Stimulated activated CD4-positive, alpha-beta T cell treated with anti-CD3 and anti-CD28 coated beads, Interleukin-12 subunit alpha, Interleukin-12 subunit beta, amount 100 ng/mL, for 24 hours (primary cell): ENCODE measurements around the gene SMIM22.

Experiments used
- DNase-seq, 2 experiments: peaks; one replicate each; pipeline ENCODE4 v3.0.0-alpha.2; 2020; ENCODE audit warnings: low read depth in 2 of 2

Gene SMIM22

DNA sequence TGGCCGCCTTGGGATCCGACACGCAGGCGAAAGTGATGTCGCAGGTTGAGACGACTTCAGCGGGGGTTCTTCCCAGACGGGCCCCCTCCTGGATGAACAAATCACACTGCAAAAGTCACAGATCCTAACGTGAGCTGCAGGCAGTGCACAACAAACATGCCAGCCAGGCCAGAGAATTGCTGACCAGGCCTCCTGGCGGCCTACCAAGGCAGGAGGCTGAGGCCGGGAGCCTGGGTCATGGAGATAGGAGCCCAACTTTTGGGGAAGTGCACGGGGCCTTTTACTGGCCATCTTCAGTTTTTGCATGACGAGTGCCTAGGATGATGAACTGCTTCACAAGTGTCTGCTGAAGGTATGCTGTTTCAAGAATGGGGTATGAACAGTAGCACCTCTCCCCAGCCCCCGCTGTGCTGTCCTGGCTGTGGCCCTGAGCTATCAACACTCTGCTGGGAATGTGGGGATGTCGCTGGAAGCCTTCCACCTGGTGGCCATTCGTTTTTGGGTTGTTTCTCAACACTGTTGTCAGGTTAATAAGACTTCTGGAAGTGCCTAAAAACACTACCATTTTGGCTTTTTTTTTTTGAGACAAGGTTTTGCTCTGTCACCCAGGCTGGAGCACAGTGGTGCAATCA lies 19.5 kb downstream of the SMIM22 start:
- no peak for DNase-seq

DNA sequence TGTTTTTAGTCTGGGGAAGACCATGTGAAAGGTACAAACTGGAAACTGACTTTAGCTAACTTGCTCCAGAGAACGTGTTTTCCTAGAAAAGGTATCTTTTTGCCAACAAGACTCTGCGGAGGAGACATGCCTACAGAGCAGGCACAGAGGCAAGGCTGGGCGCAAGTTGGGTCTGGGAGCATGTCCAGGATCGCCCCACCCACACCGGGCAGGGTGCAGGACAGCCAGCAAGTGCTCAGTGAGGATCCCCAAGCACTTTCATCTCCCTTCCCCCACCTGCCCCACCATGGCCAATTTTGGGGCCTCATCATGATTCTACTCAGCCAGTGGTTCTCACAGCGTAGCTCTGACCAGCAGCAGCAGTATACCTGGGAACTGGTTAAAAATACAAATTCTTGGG lies 25.5 kb downstream of the SMIM22 start:
- DNase-seq: no peak

DNA sequence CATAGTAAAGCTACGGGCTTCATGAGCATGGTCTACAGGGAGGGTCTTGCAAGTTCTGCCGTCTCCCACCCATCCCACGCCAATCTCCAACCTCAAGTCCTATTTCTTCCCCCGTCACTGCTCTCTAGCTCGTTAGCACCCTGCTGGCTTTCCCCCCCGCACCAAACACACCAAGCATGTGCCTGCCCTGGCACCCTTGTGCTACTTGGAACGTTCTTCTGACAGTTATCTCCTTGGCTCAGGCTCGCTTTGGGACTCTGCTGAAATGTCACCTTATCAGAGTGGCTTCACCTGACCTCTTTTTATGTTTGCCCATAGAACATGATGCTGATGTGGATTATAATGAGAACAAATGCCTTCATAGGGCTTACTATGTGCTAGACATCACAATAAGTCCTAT lies 30.0 kb downstream of the SMIM22 start:
- no peak for DNase-seq

DNA sequence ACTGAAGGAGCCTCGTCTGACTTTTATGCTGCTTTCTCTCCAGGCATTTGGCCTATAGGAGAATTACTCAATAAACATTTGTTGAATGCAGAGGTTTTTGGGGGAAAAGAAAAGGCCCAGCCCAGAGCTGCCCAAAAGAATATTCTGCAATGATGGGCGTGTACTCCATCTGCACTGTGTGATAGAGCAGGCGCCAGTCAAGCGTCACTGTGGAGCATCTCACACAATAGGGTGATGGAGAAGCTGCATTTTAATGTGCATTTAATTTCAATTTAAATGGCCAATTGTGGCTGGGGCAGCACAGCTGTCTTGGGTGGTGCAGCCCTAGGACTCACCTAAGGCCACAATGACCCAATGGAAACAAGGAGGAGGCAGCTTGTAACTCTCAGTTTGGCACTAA lies 31.4 kb downstream of the SMIM22 start:
- DNase-seq: no peak

DNA sequence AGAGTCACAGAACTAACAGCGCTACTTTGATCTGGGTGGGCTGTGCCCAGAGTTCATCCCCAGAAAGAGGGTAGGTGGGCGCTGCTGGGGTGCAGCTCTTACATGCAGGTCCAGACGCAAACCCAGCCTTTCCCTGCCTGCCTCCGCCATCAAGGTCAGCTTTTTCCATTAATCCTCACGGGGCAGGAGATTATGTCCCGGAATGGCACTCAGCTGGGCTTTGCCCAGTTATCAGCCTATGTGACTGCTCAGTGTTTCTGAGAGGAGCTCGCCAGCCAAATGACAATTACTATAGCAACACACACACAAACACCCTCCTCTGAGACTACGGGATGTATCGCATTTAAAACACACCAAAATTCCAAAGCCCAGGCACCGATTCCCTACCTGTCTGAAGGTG lies 31.8 kb downstream of the SMIM22 start:
- DNase-seq: no peak

DNA sequence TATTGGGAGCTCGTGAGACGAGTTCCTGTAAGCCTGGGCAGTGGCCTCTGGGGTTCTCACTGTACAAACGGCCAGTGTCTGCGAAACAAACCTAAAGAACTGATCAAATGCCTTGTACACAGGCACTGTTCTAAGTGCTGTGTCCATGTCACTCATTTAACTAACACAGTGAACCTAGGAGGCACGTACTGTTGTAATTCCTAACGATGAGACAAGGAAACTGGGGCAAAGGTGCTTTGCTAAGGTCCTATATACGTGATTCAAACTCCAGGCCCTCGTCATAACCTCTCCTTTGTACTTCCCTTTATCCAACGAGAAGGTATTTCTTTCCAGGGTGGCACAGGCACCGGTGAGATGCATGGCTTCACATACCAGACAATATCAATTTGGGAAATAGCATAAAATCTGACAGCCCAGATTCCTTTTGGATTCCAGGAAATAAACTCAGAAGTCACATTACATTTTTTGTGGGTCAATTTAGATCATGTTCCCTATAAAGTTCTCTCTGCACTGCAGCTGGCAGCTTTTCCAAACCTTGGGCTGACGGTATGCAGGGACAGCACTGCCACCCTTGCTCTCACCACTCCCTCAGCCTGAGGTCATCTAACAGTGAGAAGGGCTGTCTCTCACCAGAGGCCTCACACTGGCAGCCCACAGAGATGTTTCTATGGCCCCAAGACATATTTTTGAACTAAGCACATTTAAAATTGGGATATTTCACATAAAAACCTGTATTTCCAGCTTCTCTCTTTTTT lies 33.6 kb downstream of the SMIM22 start:
- no peak for DNase-seq

DNA sequence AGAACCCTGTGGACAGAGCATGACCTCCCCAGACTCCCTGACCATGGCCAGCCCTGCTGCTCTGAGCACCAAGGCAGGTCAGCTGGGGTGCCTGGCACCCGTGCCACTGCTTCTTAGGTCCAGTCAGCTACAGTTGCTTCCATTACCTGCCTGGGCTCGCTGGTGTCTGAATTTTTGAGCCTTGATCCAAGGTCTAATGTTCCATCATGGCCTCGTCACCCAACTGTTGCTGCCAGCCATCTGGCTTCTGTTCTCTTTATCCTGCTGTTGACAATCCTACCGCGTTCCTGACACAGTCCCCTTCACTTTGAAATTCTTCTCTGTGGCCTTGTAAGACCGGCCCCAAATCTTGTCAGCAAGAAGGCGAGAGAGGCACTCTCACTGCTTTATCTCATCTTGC lies 35.2 kb downstream of the SMIM22 start:
- DNase-seq: no peak

DNA sequence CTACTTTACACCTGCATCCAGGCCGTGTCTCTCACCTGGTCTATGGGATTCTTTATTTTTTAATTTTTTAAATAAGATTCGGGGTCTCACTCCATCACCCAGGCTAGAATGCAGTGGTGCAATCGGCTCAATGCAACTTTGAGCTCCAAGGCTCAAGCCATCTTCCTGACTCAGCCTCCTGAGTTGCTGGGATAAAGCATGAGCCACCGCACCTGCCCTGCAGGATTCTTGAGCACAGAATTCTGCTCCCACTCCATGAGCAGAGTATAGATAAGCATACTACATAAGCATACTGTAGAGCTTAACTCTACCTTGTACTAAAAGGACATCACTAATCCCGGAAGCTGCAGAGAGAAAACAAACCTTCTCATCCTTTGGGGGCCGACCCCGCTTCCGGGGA lies 36.4 kb downstream of the SMIM22 start:
- no peak for DNase-seq

DNA sequence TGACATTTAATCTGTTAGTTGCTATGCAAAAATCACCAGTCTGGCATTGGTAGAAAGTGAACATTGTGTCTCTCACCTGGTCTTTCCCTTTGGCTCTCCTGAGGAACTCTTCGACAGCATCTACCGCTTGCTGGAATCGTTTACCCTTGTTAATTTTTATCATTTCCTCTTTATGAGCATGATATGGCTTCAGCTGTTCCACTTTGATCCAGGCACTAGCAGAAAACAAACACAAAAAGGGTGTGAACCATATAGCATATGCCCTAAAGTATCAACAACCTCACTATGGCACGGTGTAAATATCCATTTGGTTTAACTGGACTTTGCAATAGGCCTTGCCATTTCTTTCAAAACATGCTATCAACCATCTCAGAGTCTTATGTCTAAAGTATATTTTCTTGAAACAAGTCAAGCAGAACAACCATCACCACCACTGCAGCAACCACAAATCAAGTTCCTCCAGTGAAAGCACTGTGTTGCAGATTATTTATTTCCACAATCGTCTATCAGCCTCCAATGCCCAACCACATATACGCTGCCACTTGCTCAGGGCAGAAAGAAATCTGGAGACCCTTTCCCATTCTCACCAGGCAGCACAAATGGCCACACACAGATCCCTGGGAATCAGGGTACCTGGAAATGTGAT lies 37.7 kb downstream of the SMIM22 start:
- no peak for DNase-seq

DNA sequence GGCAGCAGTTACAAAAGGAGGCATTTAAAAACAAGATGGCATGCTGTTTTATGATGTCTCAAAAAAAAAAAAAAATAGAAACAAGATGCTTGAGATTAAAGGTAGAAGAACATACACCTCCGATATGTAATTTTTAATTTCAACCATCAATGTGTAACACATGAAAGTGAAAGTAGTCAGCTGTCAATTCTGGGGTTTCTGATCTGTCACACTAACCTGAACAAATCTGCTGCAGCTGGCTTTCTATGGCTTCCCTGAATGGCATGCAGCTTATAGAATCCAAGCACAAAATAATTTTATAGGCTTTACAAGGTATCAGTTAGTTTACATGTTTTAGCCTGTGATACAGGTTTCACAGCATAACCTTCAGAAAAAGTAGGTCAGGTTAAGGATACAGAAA lies 38.4 kb downstream of the SMIM22 start:
- DNase-seq: no peak

DNA sequence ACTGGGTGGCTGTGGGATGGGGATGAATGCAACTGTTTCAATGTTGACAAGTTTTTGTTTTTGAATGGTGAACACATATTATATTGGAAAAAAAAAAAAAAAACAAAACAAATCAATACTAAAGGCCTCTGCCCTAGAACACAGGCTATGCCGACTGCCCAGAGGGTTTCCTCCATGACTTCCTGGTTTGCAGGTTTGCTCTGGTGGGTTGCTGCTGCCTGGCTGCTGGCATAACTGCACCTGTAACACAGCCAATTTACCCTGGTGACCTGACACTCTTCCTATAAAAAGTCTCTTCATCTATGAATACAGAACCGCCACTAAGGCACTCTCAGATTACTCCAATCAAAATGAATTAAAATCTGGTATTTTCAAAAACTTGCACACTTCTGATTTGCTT lies 41.6 kb downstream of the SMIM22 start:
- DNase-seq: no peak

DNA sequence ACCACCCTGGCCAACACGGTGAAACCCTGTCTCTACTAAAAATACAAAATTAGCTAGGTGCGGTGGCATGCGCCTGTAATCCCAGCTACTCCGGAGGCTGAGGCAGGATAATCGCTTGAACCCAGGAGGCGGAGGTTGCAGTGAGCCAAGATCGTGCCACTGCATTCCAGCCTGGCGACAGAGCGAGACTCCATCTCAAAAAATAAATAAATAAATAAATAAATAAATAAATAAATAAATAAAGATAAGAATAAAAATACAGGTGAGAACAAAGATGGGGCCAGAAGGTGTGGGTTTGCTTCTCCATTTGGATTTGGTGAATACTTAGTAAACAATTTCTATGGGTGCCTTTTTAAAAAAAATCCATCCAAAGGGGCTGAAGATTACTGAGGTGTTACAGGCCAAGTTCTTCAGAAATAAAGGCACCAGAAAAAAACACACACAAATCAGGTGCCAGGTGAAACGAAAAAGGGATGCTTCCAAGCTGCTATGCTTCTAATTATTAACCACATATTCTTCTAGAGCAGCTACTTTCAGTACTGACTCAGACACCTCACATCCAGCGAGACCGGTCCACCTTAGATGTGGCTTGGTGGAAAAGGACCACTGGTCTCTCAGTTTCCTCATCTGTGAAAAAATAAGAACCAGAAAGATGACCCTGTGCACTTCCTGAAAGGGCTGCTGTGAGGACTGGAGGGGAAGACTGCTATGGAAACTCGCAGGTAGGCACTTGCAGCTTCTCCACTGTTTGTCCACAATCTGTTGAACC lies 42.7 kb downstream of the SMIM22 start:
- no peak for DNase-seq

DNA sequence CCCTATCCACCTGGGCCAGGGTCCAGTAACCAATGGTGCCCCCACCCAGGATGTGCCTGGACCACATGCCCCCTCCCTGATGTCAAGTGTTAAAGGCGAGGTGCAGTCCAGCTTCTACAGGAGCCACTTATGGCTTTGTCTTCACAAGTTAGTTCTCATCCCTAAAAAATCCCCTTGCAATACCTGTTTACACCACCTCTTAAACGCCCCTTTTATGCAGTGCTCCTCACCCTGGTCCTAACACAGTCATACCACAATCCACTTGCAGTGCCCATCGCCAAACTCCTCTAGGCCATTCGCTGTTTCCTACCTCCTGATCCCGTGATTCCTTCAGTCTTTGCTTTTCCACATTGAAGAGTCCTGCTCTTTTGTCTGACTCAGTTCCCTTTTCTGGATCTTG lies 44.8 kb downstream of the SMIM22 start:
- DNase-seq: no peak

DNA sequence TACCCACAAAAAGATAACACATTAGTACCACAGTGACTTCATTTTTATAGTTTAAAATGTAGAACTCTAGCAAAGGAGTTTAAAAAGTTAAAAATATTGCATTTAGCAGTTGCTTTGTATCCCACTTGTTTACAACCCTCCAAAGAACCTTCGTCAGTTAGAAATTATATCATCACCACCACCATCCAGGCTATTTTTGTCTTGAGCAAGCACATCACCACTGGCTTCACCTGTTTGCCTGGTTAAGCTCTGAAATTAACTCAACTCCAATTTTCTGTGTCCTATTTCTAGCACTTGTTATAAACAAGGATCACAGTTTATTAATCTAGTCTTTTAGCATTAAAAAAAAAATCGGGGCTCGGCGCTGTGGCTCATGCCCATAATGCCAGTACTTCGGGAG lies 45.8 kb downstream of the SMIM22 start:
- DNase-seq: no peak
